ENCODE data around the gene OSR1. TPM values are rescaled to one million over a fixed set of nuclear protein-coding genes. Genes with fewer than 3 reads are reported as not detected.
"Not testable (repeated sequence)": the region's sequence is repeated elsewhere in the genome, so short reads cannot be mapped to it uniquely, and the experiment has no call there.

Gene OSR1
- total RNA-seq (ENCODE audit: low replicate concordance) = not detected in 2 replicates

DNA sequence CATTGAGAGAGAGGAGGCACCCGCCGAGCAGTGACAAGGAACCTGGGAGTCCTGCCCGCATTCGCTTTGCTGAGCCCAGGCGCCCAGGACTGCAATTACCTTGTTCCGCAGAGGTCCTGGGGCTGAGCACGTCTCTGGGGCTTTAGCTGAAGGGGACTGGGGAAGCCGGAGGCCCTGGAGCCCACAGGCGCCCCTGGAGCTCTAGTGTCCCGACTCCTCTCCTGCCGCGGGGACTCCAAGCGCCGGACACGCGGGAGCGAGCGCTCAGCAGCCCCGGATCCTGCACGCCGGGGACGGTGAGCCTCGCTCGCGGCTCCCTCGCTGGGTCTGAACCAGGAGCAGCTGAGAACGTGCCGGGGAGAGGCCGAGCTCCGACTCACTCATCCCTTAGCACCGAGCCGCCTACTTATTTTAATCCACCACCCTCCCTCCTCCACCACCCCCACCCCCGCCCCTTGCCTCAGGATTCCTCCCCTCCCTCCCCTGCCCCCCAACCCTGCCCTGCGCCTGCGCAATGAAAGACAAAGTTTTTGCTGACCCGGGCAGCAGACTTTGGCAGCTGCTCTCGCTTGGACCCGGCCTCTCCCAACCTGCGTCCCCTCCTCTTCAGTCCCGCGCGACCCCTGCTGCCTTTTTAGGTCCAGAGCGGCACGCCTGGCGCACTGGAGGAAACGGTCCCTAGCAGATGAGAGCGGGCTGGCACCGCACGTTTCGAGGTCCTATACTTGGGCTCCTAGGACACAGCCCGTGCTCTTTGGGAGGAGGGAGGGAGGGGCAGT lies at the start of gene OSR1:
TSS of gene OSR1 (minus strand) at position 382 of the 779 bp plus-strand sequence. CDS start 4,818 bp downstream, outside the sequence.
- Histone ChIP-seq H3K4me3 (peak within 1 kb of the TSS; percentile 54), H3K9ac (no peak within 1 kb of the TSS), H3K27ac (no peak within 1 kb of the TSS), H3K4me2 (peak within 1 kb of the TSS; percentile 89), H3K4me1 (peaks cover 35% of the 10 kb centered on the region), H2AFZ (replicated peaks) (peak within 1 kb of the TSS; percentile 53), H3K36me3 (no peaks in the 10 kb centered on the region), H3K9me3 (ENCODE audit: low read depth) (no peaks in the 10 kb centered on the region), H3K79me2 (ENCODE audit: low read depth) (no peaks in the 10 kb centered on the region), H3F3A (ENCODE audit: low read depth) (peaks cover 31% of the 10 kb centered on the region), H4K20me1 (ENCODE audit: low read depth) (peaks cover 82% of the 10 kb centered on the region), H3K27me3 (peaks cover 100% of the 10 kb centered on the region)
- Mint-ChIP-seq H3K4me3 (peak within 1 kb of the TSS; percentile 82), H3K4me1 (peaks cover 42% of the 10 kb centered on the region), H3K27ac (no peak within 1 kb of the TSS), H3K27me3 (ENCODE audit: insufficient read depth, low read depth) (peaks cover 87% of the 10 kb centered on the region), H3K9me3 (peaks cover 10% of the 10 kb centered on the region), H3K36me3 (peaks cover 2% of the 10 kb centered on the region)
- peak; percentile 93 for DNase-seq (ENCODE audit: low spot score)
- TF ChIP-seq EZH2 (IDR thresholded peaks at IDR 0.05) (no peak), EZH2phosphoT487 (IDR thresholded peaks at IDR 0.05) (no peak)
- TF ChIP-seq, protein P1, sequence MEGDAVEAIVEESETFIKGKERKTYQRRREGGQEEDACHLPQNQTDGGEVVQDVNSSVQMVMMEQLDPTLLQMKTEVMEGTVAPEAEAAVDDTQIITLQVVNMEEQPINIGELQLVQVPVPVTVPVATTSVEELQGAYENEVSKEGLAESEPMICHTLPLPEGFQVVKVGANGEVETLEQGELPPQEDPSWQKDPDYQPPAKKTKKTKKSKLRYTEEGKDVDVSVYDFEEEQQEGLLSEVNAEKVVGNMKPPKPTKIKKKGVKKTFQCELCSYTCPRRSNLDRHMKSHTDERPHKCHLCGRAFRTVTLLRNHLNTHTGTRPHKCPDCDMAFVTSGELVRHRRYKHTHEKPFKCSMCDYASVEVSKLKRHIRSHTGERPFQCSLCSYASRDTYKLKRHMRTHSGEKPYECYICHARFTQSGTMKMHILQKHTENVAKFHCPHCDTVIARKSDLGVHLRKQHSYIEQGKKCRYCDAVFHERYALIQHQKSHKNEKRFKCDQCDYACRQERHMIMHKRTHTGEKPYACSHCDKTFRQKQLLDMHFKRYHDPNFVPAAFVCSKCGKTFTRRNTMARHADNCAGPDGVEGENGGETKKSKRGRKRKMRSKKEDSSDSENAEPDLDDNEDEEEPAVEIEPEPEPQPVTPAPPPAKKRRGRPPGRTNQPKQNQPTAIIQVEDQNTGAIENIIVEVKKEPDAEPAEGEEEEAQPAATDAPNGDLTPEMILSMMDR (IDR thresholded peaks at IDR 0.05) = peak; percentile 25

- Mint-ChIP-seq H3K36me3 (no peaks in the 10 kb centered on the region), H3K27me3 (ENCODE audit: insufficient read depth, low read depth) (no peaks in the 10 kb centered on the region), H3K9me3 (no peaks in the 10 kb centered on the region), H3K4me3 (no peak overlapping the region), H3K27ac (no peak overlapping the region), H3K4me1 (peaks cover 6% of the 10 kb centered on the region)
- H4K20me1 ChIP-seq (ENCODE audit: low read depth) = no peaks in the 10 kb centered on the region
- H3K4me2 ChIP-seq = no peak overlapping the region
- no peak overlapping the region for H3K9ac ChIP-seq
- no peak for DNase-seq (ENCODE audit: low spot score)
- H2AFZ ChIP-seq (replicated peaks) = no peak overlapping the region
- TF ChIP-seq EZH2phosphoT487 (IDR thresholded peaks at IDR 0.05) = no peak
- no peak for TF ChIP-seq EZH2 (IDR thresholded peaks at IDR 0.05)
- TF ChIP-seq, protein P1 (IDR thresholded peaks at IDR 0.05) = no peak
- H3K9me3 ChIP-seq (ENCODE audit: low read depth) = no peaks in the 10 kb centered on the region
- H3F3A ChIP-seq (ENCODE audit: low read depth) = no peaks in the 10 kb centered on the region
- no peak overlapping the region for H3K27ac ChIP-seq
- H3K4me1 ChIP-seq = no peaks in the 10 kb centered on the region
- no peak overlapping the region for H3K4me3 ChIP-seq
- no peaks in the 10 kb centered on the region for H3K79me2 ChIP-seq (ENCODE audit: low read depth)
- H3K27me3 ChIP-seq = no peaks in the 10 kb centered on the region
- no peaks in the 10 kb centered on the region for H3K36me3 ChIP-seq
Measured at GRCh38 chr2:19403785-19404184, 45.4 kb upstream of the OSR1 start.

DNA sequence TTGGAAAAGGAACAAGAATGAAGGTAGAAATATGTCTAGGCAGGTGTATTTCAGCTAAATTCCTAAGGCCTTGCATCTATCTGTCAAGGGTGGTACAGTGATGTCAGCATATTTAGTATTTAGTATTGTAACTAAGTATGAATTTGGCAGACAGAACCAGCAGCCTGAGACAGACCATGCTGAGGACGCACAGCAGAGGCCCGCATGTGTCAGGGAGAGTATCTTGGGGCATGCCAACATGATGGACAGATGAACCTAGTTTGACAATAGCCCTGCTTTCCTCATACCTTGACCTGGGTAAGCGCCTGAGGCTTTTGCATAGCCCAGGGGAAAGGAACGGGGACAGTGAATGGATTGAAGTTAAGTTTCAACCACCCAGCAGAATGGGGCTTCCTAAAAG lies 33.8 kb upstream of the OSR1 start:
- Histone ChIP-seq H2AFZ (replicated peaks) (no peak overlapping the region), H3K27me3 (no peaks in the 10 kb centered on the region), H3K9ac (no peak overlapping the region), H3K4me1 (no peaks in the 10 kb centered on the region), H3K9me3 (ENCODE audit: low read depth) (no peaks in the 10 kb centered on the region), H3F3A (ENCODE audit: low read depth) (no peaks in the 10 kb centered on the region), H3K36me3 (no peaks in the 10 kb centered on the region), H4K20me1 (ENCODE audit: low read depth) (no peaks in the 10 kb centered on the region), H3K79me2 (ENCODE audit: low read depth) (no peaks in the 10 kb centered on the region), H3K4me3 (no peak overlapping the region), H3K4me2 (no peak overlapping the region), H3K27ac (no peak overlapping the region)
- no peak overlapping the region for H3K27ac Mint-ChIP-seq
- H3K9me3 Mint-ChIP-seq = peaks cover 2% of the 10 kb centered on the region
- no peaks in the 10 kb centered on the region for H3K27me3 Mint-ChIP-seq (ENCODE audit: insufficient read depth, low read depth)
- no peak for DNase-seq (ENCODE audit: low spot score)
- TF ChIP-seq, protein P1 (IDR thresholded peaks at IDR 0.05) = no peak
- TF ChIP-seq EZH2phosphoT487 (IDR thresholded peaks at IDR 0.05) = no peak
- no peak for TF ChIP-seq EZH2 (IDR thresholded peaks at IDR 0.05)
- H3K36me3 Mint-ChIP-seq = no peaks in the 10 kb centered on the region
- no peaks in the 10 kb centered on the region for H3K4me1 Mint-ChIP-seq
- H3K4me3 Mint-ChIP-seq = no peak overlapping the region

DNA sequence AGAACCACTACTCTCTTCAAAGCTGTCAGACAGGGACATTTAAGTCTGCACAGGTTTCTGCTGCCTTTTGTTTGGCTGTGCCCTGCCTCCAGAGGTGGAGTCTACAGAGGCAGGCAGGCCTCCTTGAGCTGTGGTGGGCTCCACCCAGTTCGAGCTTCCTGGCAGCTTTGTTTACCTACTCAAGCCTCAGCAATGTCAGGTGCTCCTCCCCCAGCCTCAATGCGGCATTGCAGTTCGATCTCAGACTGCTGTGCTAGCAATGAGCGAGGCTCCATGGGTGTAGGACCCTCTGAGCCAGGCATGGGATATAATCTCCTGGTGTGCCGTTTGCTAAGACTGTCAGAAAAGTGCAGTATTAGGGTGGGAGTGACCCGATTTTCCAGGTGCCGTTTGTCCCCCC lies 31.0 kb upstream of the OSR1 start:
- not testable (repeated sequence) for H3K36me3 Mint-ChIP-seq; H4K20me1 ChIP-seq (ENCODE audit: low read depth); H3K27me3 Mint-ChIP-seq (ENCODE audit: insufficient read depth, low read depth); H3F3A ChIP-seq (ENCODE audit: low read depth); H3K27ac Mint-ChIP-seq; H3K9me3 ChIP-seq (ENCODE audit: low read depth); H3K4me1 ChIP-seq; H3K27me3 ChIP-seq; H3K9ac ChIP-seq; DNase-seq (ENCODE audit: low spot score); H3K9me3 Mint-ChIP-seq; H3K4me3 Mint-ChIP-seq; H3K36me3 ChIP-seq; H3K4me1 Mint-ChIP-seq; H2AFZ ChIP-seq (replicated peaks); H3K4me2 ChIP-seq; H3K27ac ChIP-seq; H3K4me3 ChIP-seq; H3K79me2 ChIP-seq (ENCODE audit: low read depth)

Measured in neural progenitor cell (in vitro differentiated cells).